ENCODE data around the gene CFDP1.

Gene CFDP1

DNA sequence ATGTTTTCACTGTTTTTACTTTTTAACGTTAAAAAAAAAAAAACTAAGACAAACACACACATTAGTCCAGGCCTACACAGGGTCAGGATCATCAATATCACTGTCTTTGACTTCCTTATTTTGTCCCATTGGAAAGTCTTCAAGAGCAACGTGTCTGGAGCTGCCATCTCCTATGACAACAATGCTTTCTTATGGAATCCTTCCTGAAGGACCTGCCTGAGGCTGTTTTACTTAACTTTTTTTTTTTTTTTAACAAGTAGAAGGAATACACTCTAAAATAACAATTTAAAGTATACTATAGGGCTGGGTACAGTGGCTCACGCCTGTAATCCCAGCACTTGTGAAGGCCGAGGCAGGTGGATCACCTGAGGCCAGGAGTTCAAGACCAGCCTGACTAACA is 110.1 kb downstream of the CFDP1 start:
- no peak overlapping the region for H3K27ac ChIP-seq (ENCODE audit: low read depth, low read length, poor library complexity, severe bottlenecking)
- H4K20me1 ChIP-seq (ENCODE audit: insufficient read depth, low read length) = no peaks in the 10 kb centered on the region
- no peaks in the 10 kb centered on the region for H3K79me2 ChIP-seq (ENCODE audit: insufficient read depth, low read length)
- H3K36me3 ChIP-seq (ENCODE audit: insufficient read depth, low read length) = no peaks in the 10 kb centered on the region
- no peak overlapping the region for H3K4me2 ChIP-seq (ENCODE audit: low read length)
- no peaks in the 10 kb centered on the region for H3K9me2 ChIP-seq (ENCODE audit: low read depth, low read length)
- TF ChIP-seq, protein P1, sequence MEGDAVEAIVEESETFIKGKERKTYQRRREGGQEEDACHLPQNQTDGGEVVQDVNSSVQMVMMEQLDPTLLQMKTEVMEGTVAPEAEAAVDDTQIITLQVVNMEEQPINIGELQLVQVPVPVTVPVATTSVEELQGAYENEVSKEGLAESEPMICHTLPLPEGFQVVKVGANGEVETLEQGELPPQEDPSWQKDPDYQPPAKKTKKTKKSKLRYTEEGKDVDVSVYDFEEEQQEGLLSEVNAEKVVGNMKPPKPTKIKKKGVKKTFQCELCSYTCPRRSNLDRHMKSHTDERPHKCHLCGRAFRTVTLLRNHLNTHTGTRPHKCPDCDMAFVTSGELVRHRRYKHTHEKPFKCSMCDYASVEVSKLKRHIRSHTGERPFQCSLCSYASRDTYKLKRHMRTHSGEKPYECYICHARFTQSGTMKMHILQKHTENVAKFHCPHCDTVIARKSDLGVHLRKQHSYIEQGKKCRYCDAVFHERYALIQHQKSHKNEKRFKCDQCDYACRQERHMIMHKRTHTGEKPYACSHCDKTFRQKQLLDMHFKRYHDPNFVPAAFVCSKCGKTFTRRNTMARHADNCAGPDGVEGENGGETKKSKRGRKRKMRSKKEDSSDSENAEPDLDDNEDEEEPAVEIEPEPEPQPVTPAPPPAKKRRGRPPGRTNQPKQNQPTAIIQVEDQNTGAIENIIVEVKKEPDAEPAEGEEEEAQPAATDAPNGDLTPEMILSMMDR (IDR thresholded peaks at IDR 0.05; ENCODE audit: low read length) = no peak
- no peak for TF ChIP-seq EZH2 (IDR thresholded peaks at IDR 0.05; ENCODE audit: borderline replicate concordance, low read length)
- no peak overlapping the region for H3K4me3 ChIP-seq (ENCODE audit: low read depth, low read length, poor library complexity, severe bottlenecking)
- no peaks in the 10 kb centered on the region for H3K9me3 ChIP-seq (ENCODE audit: low read length)
- H3K9ac ChIP-seq (ENCODE audit: low read length) = no peak overlapping the region
- H3K4me1 ChIP-seq (ENCODE audit: insufficient read depth, low read length, severe bottlenecking) = peaks cover 12% of the 10 kb centered on the region
- no peaks in the 10 kb centered on the region for H3F3A ChIP-seq (ENCODE audit: insufficient read depth, low read length)
- no peaks in the 10 kb centered on the region for H3K27me3 ChIP-seq (ENCODE audit: insufficient read depth, low read length)
- no peak overlapping the region for H2AFZ ChIP-seq (ENCODE audit: low read length)

DNA sequence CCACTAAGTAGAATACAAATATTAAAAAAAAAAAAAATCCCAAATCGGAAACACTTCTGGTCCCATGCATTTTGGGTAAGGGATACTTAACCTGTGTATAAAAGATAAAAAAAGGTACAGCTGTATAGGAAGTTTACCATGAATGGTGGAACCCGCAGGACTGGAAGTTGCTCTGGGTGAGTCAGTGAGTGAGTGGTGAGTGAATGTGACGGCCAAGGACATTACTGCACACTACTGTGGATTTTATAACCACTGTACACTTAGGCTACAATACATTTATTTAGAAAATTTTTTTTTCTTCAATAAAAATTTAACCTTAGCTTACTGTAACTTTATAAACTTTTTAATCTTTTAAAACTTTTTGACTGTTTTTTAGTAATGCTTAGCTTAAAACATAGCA is 110.6 kb downstream of the CFDP1 start:
- no peaks in the 10 kb centered on the region for H3F3A ChIP-seq (ENCODE audit: insufficient read depth, low read length)
- no peak overlapping the region for H3K9ac ChIP-seq (ENCODE audit: low read length)
- no peaks in the 10 kb centered on the region for H4K20me1 ChIP-seq (ENCODE audit: insufficient read depth, low read length)
- H3K27ac ChIP-seq (ENCODE audit: low read depth, low read length, poor library complexity, severe bottlenecking) = no peak overlapping the region
- no peaks in the 10 kb centered on the region for H3K27me3 ChIP-seq (ENCODE audit: insufficient read depth, low read length)
- no peak overlapping the region for H3K4me3 ChIP-seq (ENCODE audit: low read depth, low read length, poor library complexity, severe bottlenecking)
- H3K79me2 ChIP-seq (ENCODE audit: insufficient read depth, low read length) = no peaks in the 10 kb centered on the region
- TF ChIP-seq, protein P1 (IDR thresholded peaks at IDR 0.05; ENCODE audit: low read length) = no peak
- TF ChIP-seq EZH2 (IDR thresholded peaks at IDR 0.05; ENCODE audit: borderline replicate concordance, low read length) = no peak
- H3K4me1 ChIP-seq (ENCODE audit: insufficient read depth, low read length, severe bottlenecking) = peaks cover 12% of the 10 kb centered on the region
- no peak overlapping the region for H3K4me2 ChIP-seq (ENCODE audit: low read length)
- no peaks in the 10 kb centered on the region for H3K9me3 ChIP-seq (ENCODE audit: low read length)
- H3K9me2 ChIP-seq (ENCODE audit: low read depth, low read length) = no peaks in the 10 kb centered on the region
- H3K36me3 ChIP-seq (ENCODE audit: insufficient read depth, low read length) = no peaks in the 10 kb centered on the region
- no peak overlapping the region for H2AFZ ChIP-seq (ENCODE audit: low read length)

DNA sequence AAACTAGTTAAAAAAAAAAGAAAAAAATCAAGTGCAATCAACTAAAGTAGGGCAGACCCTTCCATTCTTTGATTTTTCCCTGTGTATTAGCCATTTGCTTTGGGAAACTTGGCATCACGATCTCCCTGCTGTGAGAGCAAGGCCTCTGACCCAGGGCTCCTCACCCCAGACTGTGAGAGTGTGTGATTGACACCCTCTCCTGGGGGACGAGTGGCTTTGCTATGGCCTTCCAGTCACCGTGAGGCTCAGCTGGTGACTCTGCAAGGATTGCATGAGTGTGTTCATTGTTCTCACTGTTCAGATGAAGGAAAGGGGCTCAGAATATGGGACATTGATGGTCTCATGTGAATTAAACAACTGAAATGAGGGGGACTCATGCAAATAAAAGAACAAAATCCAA is 112.9 kb downstream of the CFDP1 start:
- H3K36me3 ChIP-seq (ENCODE audit: insufficient read depth, low read length) = no peaks in the 10 kb centered on the region
- H3K79me2 ChIP-seq (ENCODE audit: insufficient read depth, low read length) = no peaks in the 10 kb centered on the region
- H3K4me1 ChIP-seq (ENCODE audit: insufficient read depth, low read length, severe bottlenecking) = peaks cover 12% of the 10 kb centered on the region
- no peaks in the 10 kb centered on the region for H4K20me1 ChIP-seq (ENCODE audit: insufficient read depth, low read length)
- no peak overlapping the region for H3K27ac ChIP-seq (ENCODE audit: low read depth, low read length, poor library complexity, severe bottlenecking)
- H2AFZ ChIP-seq (ENCODE audit: low read length) = no peak overlapping the region
- no peak overlapping the region for H3K4me3 ChIP-seq (ENCODE audit: low read depth, low read length, poor library complexity, severe bottlenecking)
- no peaks in the 10 kb centered on the region for H3K9me3 ChIP-seq (ENCODE audit: low read length)
- no peaks in the 10 kb centered on the region for H3K9me2 ChIP-seq (ENCODE audit: low read depth, low read length)
- H3K27me3 ChIP-seq (ENCODE audit: insufficient read depth, low read length) = no peaks in the 10 kb centered on the region
- no peaks in the 10 kb centered on the region for H3F3A ChIP-seq (ENCODE audit: insufficient read depth, low read length)
- TF ChIP-seq, protein P1 (IDR thresholded peaks at IDR 0.05; ENCODE audit: low read length) = no peak
- no peak for TF ChIP-seq EZH2 (IDR thresholded peaks at IDR 0.05; ENCODE audit: borderline replicate concordance, low read length)
- H3K9ac ChIP-seq (ENCODE audit: low read length) = no peak overlapping the region
- no peak overlapping the region for H3K4me2 ChIP-seq (ENCODE audit: low read length)

All from OCI-LY1 (cell line).